CD14-positive monocyte (primary cell): ENCODE results near the gene RAMACL. TPM values are rescaled to one million over a fixed set of nuclear protein-coding genes. Genes with fewer than 3 reads are reported as not detected.

Experiments used
- DNase-seq, 3 donors: peaks; one replicate each; pipeline ENCODE4 v3.0.0-alpha.2; 2011 to 2022
- H2AFZ ChIP-seq: 2 replicates; pipeline ENCODE4 v1.6.0; 2012; ENCODE audit warnings: mild to moderate bottlenecking, low read depth, low read length, inconsistent platforms; ENCODE audit not compliant: insufficient read depth, poor library complexity, severe bottlenecking
- H3K27ac ChIP-seq, 2 donors: 1 replicate in 1 of 2; 2 replicates in 1 of 2; pipeline ENCODE4 v1.5.1; 2012 to 2013; ENCODE audit warnings: low read length in 2 of 2, control low read depth in 1 of 2, inconsistent platforms in 1 of 2, low read depth in 1 of 2, mild to moderate bottlenecking in 1 of 2
- H3K27me3 ChIP-seq, 2 donors: one replicate each; pipeline versions ENCODE4 v1.6.0 to v1.6.1; 2011 to 2013; ENCODE audit warnings: low read length in 2 of 2; ENCODE audit not compliant: control insufficient read depth in 2 of 2, insufficient read depth in 2 of 2
- H3K36me3 ChIP-seq, 2 donors: replicated peaks in 1 of 2; 1 replicate in 1 of 2; 2 replicates in 1 of 2; pipeline versions ENCODE4 v1.5.1 to v1.6.1; 2012 to 2013; ENCODE audit warnings: low read length in 2 of 2, control low read depth in 1 of 2, inconsistent platforms in 1 of 2, mild to moderate bottlenecking in 1 of 2; ENCODE audit not compliant: insufficient read depth in 2 of 2, control insufficient read depth in 1 of 2
- H3K4me1 ChIP-seq, 2 donors: 1 replicate in 1 of 2; 2 replicates in 1 of 2; pipeline versions ENCODE4 v1.5.1 to v1.6.1; 2012 to 2013; ENCODE audit warnings: low read length in 2 of 2, control low read depth in 1 of 2, inconsistent platforms in 1 of 2, mild to moderate bottlenecking in 1 of 2, moderate library complexity in 1 of 2; ENCODE audit not compliant: insufficient read depth in 2 of 2, control insufficient read depth in 1 of 2
- H3K4me2 ChIP-seq: replicated peaks from 2 replicates; pipeline ENCODE3; 2012; ENCODE audit warnings: low read length, moderate library complexity, mild to moderate bottlenecking; ENCODE audit not compliant: poor library complexity, severe bottlenecking; ENCODE audit errors: extremely low read depth
- H3K4me3 ChIP-seq, 3 experiments: fragments of 200-600 bp in 1 of 3; sonication (generic) in 1 of 3; replicated peaks in 1 of 3; 1 replicate in 2 of 3; 2 replicates in 1 of 3; pipeline ENCODE4 v1.5.1; 2011 to 2013; ENCODE audit warnings: low read length in 3 of 3, mild to moderate bottlenecking in 3 of 3, control low read depth in 2 of 3, low read depth in 2 of 3, inconsistent platforms in 1 of 3, moderate library complexity in 1 of 3
- H3K79me2 ChIP-seq: 2 replicates; pipeline ENCODE4 v1.6.0; 2012; ENCODE audit warnings: mild to moderate bottlenecking, control low read depth, inconsistent platforms, low read length, moderate library complexity; ENCODE audit not compliant: insufficient read depth
- H3K9ac ChIP-seq: 2 replicates; pipeline ENCODE4 v1.6.0; 2017; ENCODE audit warnings: low read length, mild to moderate bottlenecking; ENCODE audit not compliant: insufficient read depth, poor library complexity, severe bottlenecking
- H3K9me3 ChIP-seq, 2 donors: replicated peaks in 1 of 2; 1 replicate in 1 of 2; 2 replicates in 1 of 2; pipeline versions ENCODE4 v1.5.1 to v1.6.1; 2012 to 2013; ENCODE audit warnings: low read length in 2 of 2, control low read depth in 1 of 2; ENCODE audit not compliant: control insufficient read depth in 1 of 2, insufficient read depth in 1 of 2
- H4K20me1 ChIP-seq: 2 replicates; pipeline ENCODE4 v1.6.0; 2012; ENCODE audit warnings: mild to moderate bottlenecking, low read length, control low read depth, moderate library complexity; ENCODE audit not compliant: insufficient read depth
- H3K27ac Mint-ChIP-seq, 7 donors: one replicate each; pipeline ENCODE4 v1.8.0; 2020; ENCODE audit warnings: mild to moderate bottlenecking in 7 of 7, mixed read lengths in 7 of 7, moderate library complexity in 6 of 7, inconsistent platforms in 2 of 7
- H3K27me3 Mint-ChIP-seq, 3 donors: one replicate each; pipeline ENCODE4 v1.8.0; 2021 to 2022; ENCODE audit warnings: low read depth in 3 of 3, mild to moderate bottlenecking in 3 of 3, mixed read lengths in 3 of 3, moderate library complexity in 3 of 3, inconsistent platforms in 1 of 3
- H3K36me3 Mint-ChIP-seq, 2 donors: one replicate each; pipeline ENCODE4 v1.8.0; 2020; ENCODE audit warnings: mixed read lengths in 2 of 2, inconsistent platforms in 1 of 2, mild to moderate bottlenecking in 1 of 2
- H3K4me1 Mint-ChIP-seq: one replicate; pipeline ENCODE4 v1.8.0; 2020; ENCODE audit warnings: mild to moderate bottlenecking, mixed read lengths
- H3K4me3 Mint-ChIP-seq, 2 donors: one replicate each; pipeline ENCODE4 v1.8.0; 2020; ENCODE audit warnings: mild to moderate bottlenecking in 2 of 2, mixed read lengths in 2 of 2, moderate library complexity in 1 of 2
- H3K9me3 Mint-ChIP-seq, 7 donors: one replicate each; pipeline ENCODE4 v1.8.0; 2020 to 2022; ENCODE audit warnings: mixed read lengths in 7 of 7, mild to moderate bottlenecking in 6 of 7, moderate library complexity in 6 of 7, inconsistent platforms in 2 of 7
- CTCF ChIP-seq: fragments of 200-600 bp; IDR thresholded peaks from one replicate; pipeline ENCODE4 v1.8.0; 2022; ENCODE audit warnings: antibody characterized with exemption, mild to moderate bottlenecking
- WGBS: methylation state at CpG from one replicate; pipeline ENCODE4 v1.1.5; 2013; ENCODE audit warnings: missing lambda C conversion rate; ENCODE audit not compliant: insufficient coverage; 5-methylcytosine and 5-hydroxymethylcytosine counted together
- intact Hi-C, 2 donors: fragments of 100-400 bp; cut with micrococcal nuclease; formaldehyde crosslinking; loops; one replicate each; pipeline versions ENCODE4 v1.15.0 to v1.15.1; 2023
- polyA plus RNA-seq, 3 donors: library from polyadenylated mRNA; depleted of rRNA in 1 of 3; unstranded in 2 of 3; stranded (reverse) in 1 of 3; fragments of 300-500 nt in 2 of 3; fragments of >200 nt in 1 of 3; fragmentation: Illumina TruSeq in 2 of 3; gene quantifications; 1 replicate in 2 of 3; 2 replicates in 1 of 3; pipeline ENCODE4 v1.2.3, GENCODE V29; 2012 to 2021

The RAMACL gene
- polyA plus RNA-seq, 3 donors: 0.05 to 0.33 (median 0.11) TPM

GRCh38 chr6:166561771-166562359, 24.6 kb downstream of the RAMACL start:
- H3K27me3 Mint-ChIP-seq: peaks cover 8 to 12% (median 9%) of the 10 kb centered on the region in 3 donors
- Histone ChIP-seq H3K36me3 (no peaks in the 10 kb centered on the region), H3K9me3 (no peaks in the 10 kb centered on the region), H4K20me1 (no peaks in the 10 kb centered on the region), H3K79me2 (no peaks in the 10 kb centered on the region), H3K27ac (no peak overlapping the region), H2AFZ (no peak overlapping the region), H3K4me3 (no peak overlapping the region), H3K4me1 (peaks cover 4 to 5% of the 10 kb centered on the region in 2 donors), H3K9ac (no peak overlapping the region), H3K4me2 (no peak overlapping the region), H3K27me3 (no peaks in the 10 kb centered on the region)
- no peak overlapping the region for H3K4me3 Mint-ChIP-seq
- no peak for TF ChIP-seq CTCF
- intact Hi-C loops: no loop called here
- peaks cover 7% of the 10 kb centered on the region for H3K4me1 Mint-ChIP-seq
- H3K36me3 Mint-ChIP-seq: no peaks in the 10 kb centered on the region
- 92% methylated on average over 4 of the region's 10 CpGs for WGBS
- H3K9me3 Mint-ChIP-seq: peaks cover 0 to 6% (median 0%) of the 10 kb centered on the region in 7 donors
- DNase-seq: no peak
- no peak overlapping the region for H3K27ac Mint-ChIP-seq

- peaks cover 8 to 12% (median 9%) of the 10 kb centered on the region in 3 donors for H3K27me3 Mint-ChIP-seq
- no peaks in the 10 kb centered on the region for H3K9me3 ChIP-seq
- no peak overlapping the region for H3K27ac Mint-ChIP-seq
- DNase-seq: no peak
- no peaks in the 10 kb centered on the region for H3K79me2 ChIP-seq
- H3K9me3 Mint-ChIP-seq: peaks cover 0 to 6% (median 0%) of the 10 kb centered on the region in 7 donors
- H4K20me1 ChIP-seq: no peaks in the 10 kb centered on the region
- no peak overlapping the region for H3K9ac ChIP-seq
- 100% methylated on average over 1 of the region's 3 CpGs for WGBS
- intact Hi-C loops: no loop called here
- no peaks in the 10 kb centered on the region for H3K36me3 Mint-ChIP-seq
- no peak for TF ChIP-seq CTCF
- no peak overlapping the region for H3K27ac ChIP-seq
- peaks cover 12% of the 10 kb centered on the region for H3K4me1 Mint-ChIP-seq
- no peak overlapping the region for H3K4me3 ChIP-seq
- H3K27me3 ChIP-seq: no peaks in the 10 kb centered on the region
- H2AFZ ChIP-seq: no peak overlapping the region
- peaks cover 7 to 8% of the 10 kb centered on the region in 2 donors for H3K4me1 ChIP-seq
- H3K4me3 Mint-ChIP-seq: no peak overlapping the region
- H3K4me2 ChIP-seq: no peak overlapping the region
- no peaks in the 10 kb centered on the region for H3K36me3 ChIP-seq
Observed at GRCh38 chr6:166560222-166560621, 26.3 kb downstream of the RAMACL start.
